SHP77 (cell line): Measurements from ENCODE around the gene OTULINL.
A peak's percentile ranks its signal among the peaks of the same experiment; 100 is the strongest.

Experiments
- DNase-seq, 2 experiments: peaks; one replicate each; lab custom pipeline; 2025; lab: John Stamatoyannopoulos, UW

Gene OTULINL

DNA sequence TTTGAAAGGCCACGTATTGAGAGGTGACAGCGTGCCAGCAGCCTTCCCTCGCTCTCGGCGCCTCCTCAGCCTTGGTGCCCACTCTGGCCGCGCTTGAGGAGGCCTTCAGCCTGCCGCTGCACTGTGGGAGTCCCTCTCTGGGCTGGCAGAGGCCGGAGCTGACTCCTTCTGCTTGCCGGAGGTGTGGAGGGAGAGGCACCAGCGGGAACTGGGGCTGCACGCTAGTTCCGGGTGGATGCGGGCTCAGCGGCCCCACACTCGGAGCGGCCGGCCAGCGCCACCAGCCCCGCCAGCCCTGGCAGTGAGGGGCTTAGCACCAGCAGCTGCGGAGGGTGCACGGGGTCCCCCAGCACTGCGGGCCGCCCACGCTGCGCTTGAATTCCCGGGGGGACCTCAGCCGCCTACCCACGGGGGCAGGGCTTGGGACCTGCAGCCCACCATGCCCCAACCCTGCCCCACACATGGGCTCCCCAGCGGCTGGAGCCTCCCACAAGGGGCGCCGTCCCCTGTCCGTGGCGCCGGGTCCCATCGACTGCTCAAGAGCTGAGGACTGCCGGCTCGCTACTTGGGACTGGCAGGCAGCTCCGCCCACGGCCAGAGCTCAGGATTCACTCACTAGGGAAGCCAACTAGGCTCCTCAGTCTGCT lies 4.4 kb upstream of the OTULINL start:
- no peak for DNase-seq

GRCh38 chr5:14577971-14578370 lies 3.6 kb upstream of the OTULINL start:
- DNase-seq, result peak in 1 of 2 experiments; percentile 14

DNA sequence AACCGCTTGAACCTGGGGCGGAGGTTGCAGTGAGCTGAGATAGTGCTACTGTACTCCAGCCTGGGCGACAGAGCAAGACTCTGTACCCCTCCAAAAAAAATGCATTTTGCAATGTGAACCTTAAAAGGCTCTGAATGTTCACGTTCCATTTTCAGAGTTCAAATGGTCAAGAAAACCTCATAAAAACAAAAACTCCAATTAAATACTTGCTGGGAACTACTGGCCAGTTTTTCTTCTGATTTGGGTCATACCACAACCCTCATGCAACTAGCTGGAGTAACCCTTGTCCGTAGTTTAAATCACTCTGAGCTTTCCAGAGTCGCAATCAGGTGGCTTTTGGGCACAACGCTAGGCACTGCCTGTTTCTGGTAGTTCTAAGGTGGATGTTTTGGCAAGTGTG lies 2.3 kb upstream of the OTULINL start:
- no peak for DNase-seq

DNA sequence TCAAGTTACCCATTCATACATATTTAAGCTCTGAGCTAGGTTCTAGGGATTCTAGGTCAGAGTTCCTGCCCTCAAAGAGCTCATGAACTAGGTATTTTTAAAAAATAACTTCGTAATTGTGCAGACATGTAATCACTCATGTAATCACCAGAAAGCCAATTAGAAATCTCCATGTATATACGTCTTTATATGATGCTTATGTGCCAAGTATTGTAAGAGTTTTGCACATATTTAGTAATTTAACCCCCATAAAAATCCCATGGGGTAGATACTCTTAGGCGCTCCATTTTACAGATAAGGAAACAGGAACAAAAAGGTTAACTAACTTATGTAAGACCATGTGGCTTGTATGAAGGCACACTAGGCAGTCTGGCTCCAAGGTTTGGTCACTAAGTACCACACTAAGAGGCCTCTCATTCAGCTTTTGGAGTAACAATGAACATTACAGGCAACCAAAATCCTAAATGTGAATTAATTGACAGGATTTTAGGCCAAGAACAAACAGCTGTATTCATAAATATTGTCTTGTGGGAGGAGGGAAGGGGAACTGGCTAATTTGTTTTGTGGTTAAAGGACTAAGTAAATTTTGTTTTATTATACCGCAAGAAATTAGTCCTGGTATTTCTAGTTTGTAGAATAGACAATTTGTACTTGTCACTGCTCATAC lies 1.7 kb upstream of the OTULINL start:
- DNase-seq, result no peak

DNA sequence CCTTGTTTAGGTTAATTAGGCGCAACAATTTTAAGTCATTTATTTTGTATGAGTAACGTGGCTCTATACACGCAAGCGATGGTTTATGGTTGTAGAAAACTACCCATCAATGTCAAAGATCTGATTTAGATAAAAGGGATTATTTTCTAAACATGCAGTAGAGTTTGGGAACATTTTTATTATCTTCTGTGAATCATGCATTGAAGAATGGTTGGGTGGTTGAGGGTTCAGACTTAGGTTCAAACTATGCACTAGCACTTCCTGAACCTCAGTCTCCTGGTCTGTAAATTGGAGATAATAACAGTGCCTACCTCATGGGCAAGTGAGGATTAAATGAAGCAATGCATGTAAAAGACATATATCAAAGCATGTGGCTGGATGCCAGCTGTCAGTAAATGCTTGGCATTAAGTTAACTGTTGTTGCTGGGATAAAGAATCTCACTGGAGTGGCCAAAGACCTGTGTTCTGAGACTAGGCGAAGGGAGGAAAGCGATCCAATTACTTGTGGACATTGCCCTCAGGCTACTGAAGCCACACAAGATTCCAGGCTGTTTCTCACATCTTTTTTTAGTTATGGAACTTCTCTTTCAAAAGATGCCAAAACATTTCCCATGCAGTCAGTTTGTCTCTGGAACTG lies 1.1 kb upstream of the OTULINL start:
- DNase-seq, result peak; percentile 46 to 54

GRCh38 chr5:14581891-14582796 lies 552 bp downstream of the OTULINL start:
- DNase-seq, result peak; percentile 79

DNA sequence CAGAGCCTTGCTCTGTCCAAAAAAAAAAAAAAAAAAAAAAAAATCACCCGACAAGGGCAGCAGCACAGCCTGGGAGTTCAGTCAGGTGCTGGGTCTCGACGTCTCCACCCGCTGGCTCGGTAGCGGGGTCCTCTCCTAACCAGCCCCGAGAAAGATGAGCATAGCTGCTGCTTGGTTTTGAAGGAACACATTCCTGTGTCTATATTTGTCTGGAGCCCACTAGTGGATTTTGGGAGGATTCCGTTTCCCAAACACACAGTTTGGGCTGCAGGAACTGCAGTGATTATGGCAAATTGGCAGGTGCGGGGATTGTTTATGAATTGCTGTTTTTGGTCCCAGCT lies 1.2 kb downstream of the OTULINL start:
- DNase-seq, result peak in 1 of 2 experiments; percentile 29

- no peak for DNase-seq
These were observed 3.3 kb downstream of the OTULINL start for GRCh38 chr5:14584848-14585247.

DNA sequence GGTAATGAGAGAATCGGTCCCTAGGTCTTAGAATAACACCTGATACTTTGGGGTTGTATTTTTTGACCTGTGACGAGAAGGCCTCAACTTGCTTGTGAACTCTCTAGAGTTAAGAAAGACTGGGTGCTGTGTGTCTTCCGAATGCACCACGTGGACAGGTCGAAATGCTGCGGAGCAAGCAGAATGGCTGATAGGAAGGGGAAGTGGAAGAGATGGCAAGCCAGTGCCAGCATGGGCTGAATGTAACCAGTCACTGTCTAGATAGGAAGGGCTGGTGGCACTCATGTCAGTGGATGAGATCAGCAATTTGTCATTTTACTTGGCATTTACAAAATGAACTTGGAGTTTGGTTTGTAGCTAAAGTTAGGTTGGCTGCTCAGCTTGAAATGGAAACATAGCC lies 5.6 kb downstream of the OTULINL start:
- no peak for DNase-seq

GRCh38 chr5:14588145-14588544 lies 6.6 kb downstream of the OTULINL start:
- DNase-seq, result no peak

DNA sequence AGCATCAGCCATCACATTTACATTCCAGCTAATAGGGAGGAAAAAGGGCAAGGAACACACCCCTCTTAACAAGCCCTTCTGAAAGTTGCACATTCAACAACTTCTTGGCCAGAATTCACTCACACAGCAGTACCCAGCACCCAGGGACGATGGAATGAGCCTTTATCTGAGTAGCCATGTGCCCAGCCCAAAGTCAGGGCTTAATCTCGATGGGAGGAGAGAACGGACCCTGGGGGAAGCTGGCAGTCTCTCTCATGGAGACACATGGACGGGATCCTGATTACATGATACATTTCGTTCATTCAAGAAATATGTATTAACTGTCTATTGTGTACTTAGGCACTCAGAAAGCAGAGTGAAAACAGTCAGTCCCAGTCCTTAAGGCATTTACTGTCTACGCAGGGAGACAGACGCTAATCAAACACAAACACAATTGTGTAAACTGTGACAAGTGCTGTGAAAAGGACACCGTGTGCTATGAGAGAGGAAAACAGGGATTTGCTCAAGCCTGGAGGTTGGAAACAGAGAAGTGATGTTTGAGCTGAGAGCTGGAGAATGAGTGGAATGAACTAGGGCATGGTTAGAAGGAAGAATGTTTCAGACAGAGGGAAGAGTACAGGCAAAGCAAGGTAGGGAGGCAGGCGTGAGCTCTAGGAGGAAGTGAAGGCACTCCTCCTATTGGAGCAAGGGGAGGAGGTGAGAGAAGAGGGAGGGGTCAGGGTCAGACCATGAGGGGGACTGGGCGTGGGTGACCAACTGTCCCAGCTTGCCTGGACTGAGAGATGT lies 7.4 kb downstream of the OTULINL start:
- peak; percentile 64 to 70 for DNase-seq

- no peak for DNase-seq
These were observed 9.4 kb downstream of the OTULINL start for GRCh38 chr5:14590949-14591348.

- no peak for DNase-seq
These were observed 10.0 kb downstream of the OTULINL start for GRCh38 chr5:14591548-14591947.

DNA sequence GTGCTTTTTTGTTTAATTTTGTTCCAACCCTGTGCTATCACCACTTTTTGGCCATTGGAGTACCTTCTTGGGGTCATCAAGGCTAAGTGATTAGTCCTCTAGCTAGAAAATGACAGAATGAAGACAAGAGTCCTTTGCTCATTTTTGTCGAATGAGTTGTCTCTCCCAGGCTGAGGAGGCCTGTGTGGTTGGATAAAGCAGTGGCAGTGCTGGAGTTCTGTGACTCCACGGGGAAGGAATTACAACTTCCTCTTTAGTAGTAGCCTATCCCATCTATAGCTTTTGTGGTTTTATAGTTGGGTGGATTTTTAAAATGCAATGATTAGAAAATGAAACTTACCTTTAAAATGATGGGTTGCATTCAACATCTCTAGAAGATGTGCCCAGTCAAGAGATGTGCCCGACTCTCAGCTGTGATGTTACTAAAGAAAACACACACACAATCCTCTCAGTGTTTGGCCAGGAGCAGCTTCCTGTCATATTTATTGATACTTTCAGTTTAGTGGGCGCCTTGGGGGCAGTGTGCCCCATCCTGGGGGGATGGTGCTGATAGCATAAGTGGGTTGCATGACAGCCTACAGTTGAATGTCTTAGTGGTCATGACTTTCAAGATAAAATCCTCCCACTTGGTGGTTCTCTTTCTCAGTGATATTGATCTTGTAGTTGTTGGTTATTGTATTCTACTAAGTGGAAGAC lies 11.9 kb downstream of the OTULINL start:
- DNase-seq, result no peak

GRCh38 chr5:14594378-14595074 lies 12.9 kb downstream of the OTULINL start:
- no peak for DNase-seq

GRCh38 chr5:14595189-14595588 lies 13.6 kb downstream of the OTULINL start:
- DNase-seq, result no peak

DNA sequence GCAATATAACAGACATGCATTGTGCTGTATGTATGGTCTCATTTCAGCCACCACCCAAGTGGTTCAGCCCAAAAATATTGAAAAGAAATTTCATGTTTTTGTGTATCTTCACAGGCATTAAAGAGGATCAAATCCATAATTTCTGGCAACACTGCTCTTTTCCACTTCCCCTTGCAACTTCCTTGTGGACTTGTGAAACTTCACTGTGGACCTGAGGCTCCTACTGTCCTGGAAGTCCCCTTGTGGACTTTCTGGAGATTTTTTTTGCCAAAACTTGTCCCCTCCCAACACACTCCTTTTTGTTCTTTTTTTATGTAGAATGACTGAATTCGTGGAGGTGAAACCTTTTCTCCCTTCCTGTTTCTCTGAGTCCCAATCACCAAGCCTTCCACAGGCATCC lies 14.3 kb downstream of the OTULINL start:
- no peak for DNase-seq

- no peak for DNase-seq
These were observed 15.5 kb downstream of the OTULINL start for GRCh38 chr5:14597080-14597479.

DNA sequence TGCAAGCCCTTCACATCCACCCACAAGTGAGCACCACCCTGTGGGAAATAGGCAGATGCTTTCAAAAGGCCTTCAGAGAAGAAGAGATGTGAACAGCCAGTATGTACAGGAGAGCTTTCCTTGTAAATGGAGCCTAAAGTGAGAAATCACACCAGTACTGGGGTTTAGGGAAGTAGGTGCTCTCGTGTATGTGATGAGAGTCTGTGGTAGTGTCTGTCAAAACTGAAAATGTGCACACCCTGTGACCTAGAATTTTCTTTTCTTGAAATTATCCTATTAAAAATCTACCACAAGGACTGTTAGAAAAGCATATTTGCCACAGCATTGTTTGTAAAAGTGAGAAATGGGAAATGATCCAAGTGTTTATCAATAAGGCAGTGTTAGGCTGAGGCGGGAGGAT lies 16.6 kb downstream of the OTULINL start:
- DNase-seq, result no peak

DNA sequence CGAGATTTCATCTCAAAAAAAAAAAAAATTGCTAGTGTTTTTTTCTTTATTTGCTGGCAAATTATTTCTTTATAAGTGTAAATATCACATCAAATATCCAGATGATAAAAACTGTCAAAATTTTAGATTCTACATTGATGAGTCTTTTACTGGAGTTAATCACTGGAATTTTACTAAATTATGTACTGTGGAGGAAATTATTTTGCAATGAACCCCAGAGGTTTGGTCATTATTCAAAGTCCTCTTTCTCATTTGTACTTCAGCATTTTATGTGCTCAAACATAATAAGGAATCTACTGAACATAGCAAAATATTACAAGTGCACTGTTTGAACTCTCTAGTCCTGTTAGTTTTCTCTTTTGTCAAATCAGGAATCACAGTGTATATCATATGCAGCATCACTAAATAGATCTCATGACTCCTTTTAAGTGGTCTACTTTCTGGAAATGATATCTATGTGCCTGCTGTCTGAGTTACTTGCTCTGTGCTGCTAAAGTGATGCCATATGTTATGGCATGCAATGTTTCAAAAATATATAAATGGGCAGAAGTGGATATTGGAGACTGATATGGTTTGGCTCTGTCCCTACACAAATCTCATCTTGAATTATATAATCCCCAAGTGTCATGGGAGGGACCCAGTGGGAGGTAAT lies 18.0 kb downstream of the OTULINL start:
- DNase-seq, result no peak
